Occipital lobe (tissue), 2 donors: ENCODE measurements around the gene FCAMR. TPM values are rescaled to one million over a fixed set of nuclear protein-coding genes. Genes with fewer than 3 reads are reported as not detected.

Source experiments
- DNase-seq: peaks from one replicate; lab custom pipeline; 2025; lab: John Stamatoyannopoulos, UW
- total RNA-seq: library from RNA; depleted of rRNA; stranded (reverse); fragments of >200 nt; gene quantifications from one replicate; pipeline ENCODE4 v1.2.3, GENCODE V29; 2014

FCAMR gene
- total RNA-seq, 1 donor from 2014 or later = not detected

- DNase-seq = no peak
Measured at GRCh38 chr1:207000651-207001291, 30.5 kb upstream of the FCAMR start.

- DNase-seq = no peak
Measured at GRCh38 chr1:206998816-206999215, 28.6 kb upstream of the FCAMR start.

- DNase-seq = no peak
Measured at GRCh38 chr1:206992790-206993189, 22.5 kb upstream of the FCAMR start.

GRCh38 chr1:206987873-206988272 is 17.6 kb upstream of the FCAMR start:
- DNase-seq = no peak

GRCh38 chr1:206986885-206987284 is 16.6 kb upstream of the FCAMR start:
- DNase-seq = no peak

- DNase-seq = no peak
Measured at GRCh38 chr1:206986402-206986801, 16.1 kb upstream of the FCAMR start.

GRCh38 chr1:206985162-206985749 is 15.0 kb upstream of the FCAMR start:
- no peak for DNase-seq

- DNase-seq = peak; percentile 9
Measured at GRCh38 chr1:206982216-206982615, 12.0 kb upstream of the FCAMR start.

- no peak for DNase-seq
Measured at GRCh38 chr1:206979379-206980043, 9.3 kb upstream of the FCAMR start.

GRCh38 chr1:206978259-206978658 is 8.0 kb upstream of the FCAMR start:
- no peak for DNase-seq

- no peak for DNase-seq
Measured at GRCh38 chr1:206975306-206975705, 5.0 kb upstream of the FCAMR start.

GRCh38 chr1:206974140-206974539 is 3.9 kb upstream of the FCAMR start:
- DNase-seq = no peak

GRCh38 chr1:206972728-206973127 is 2.5 kb upstream of the FCAMR start:
- no peak for DNase-seq

GRCh38 chr1:206971029-206971655 is 882 bp upstream of the FCAMR start:
- DNase-seq = no peak

- no peak for DNase-seq
Measured at GRCh38 chr1:206969090-206969489, 1.2 kb downstream of the FCAMR start.

GRCh38 chr1:206967096-206967849 is 3.0 kb downstream of the FCAMR start:
- DNase-seq = no peak

GRCh38 chr1:206965781-206966180 is 4.5 kb downstream of the FCAMR start:
- DNase-seq = no peak

GRCh38 chr1:206963740-206964139 is 6.5 kb downstream of the FCAMR start:
- DNase-seq = no peak

GRCh38 chr1:206963119-206963712 is 7.0 kb downstream of the FCAMR start:
- DNase-seq = no peak

- no peak for DNase-seq
Measured at GRCh38 chr1:206962272-206962671, 8.0 kb downstream of the FCAMR start.

- DNase-seq = no peak
Measured at GRCh38 chr1:206961668-206962067, 8.6 kb downstream of the FCAMR start.
